Nucleus accumbens (tissue), 56 donors: ENCODE measurements around the gene SSBP4.

ENCODE experiments used
- DNase-seq, 56 donors: peaks; one replicate each; lab custom pipeline; 2025; lab: John Stamatoyannopoulos, UW

The SSBP4 gene

DNA sequence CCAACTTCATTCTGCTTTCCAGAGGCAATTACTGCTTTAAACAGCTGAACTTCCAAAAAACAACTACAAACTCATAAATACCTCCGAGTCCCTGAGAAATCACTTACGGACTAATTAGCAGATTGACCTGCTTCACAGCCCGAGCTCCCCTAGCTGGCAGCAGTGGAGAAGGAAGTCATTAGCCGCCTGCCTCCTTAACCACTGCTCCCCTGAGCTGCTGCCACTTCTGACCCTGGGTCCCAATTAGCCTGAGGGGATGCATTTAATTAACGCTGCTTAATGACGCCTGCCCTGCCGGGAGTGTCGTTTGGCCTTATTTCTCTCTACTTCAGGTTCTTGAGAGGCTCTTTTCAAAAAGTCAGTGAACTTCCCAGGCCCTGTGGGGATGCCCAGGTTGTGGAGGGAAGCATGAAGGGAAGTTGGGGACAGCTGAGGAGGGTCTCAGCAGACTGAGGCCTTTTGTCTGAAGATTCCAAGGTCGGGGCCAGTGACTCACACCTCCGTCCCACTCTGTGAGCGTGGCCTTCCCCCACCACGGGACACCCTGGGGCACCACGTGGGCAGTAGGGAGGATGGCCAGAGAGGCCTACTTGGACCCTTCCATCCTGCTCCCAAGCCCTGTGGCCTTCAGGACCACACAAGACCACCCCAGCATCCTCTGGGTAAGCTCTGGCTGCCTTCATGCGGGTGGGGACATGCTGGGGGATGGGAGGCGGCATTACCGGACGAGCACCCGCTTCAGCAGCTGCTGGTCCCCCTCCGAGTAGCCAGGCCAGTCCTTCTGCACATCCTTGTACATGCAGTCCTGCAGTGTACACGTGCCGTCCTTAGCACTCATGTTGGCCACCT, 38.5 kb downstream of the SSBP4 start:
- no peak for DNase-seq

DNA sequence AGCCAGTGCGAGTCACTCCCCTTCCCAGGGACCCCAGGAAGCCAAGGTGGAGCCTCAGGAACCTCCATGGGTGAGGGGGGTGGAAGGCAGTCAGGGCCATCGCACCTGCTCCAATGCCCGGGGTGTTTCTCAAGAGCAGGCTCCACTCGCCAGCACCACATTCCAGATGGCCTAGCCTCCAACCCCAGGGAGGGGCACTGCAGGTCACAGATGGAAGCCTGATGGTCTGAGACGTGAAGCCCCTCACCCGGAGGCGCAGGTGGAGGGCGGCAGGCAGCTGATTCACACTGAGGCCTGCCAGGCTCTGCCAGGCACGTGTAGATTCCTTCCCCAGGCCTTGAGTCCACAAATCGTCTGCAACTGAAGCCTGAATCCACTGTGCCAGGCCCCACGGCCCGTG, 41.7 kb downstream of the SSBP4 start:
- no peak for DNase-seq

DNA sequence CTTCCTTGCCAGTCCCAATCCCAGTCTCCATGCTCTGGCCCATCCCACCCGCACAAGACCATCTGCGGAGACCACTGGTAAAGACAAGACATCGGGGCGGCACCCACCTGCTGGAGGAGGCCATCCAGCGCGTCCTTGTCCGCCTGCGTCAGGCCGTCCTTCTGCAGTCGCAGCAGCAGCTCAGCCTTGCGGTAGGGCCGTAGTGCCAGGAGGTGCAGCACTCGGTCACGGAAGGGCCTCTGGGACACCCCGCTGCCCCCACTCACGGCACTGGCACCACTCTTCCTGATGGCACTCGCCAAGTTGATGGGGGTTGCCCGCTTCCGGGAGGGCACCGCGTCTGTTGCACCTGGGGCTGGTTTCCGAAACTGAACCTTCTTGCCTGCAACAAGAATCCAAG, 42.3 kb downstream of the SSBP4 start:
- no peak for DNase-seq

DNA sequence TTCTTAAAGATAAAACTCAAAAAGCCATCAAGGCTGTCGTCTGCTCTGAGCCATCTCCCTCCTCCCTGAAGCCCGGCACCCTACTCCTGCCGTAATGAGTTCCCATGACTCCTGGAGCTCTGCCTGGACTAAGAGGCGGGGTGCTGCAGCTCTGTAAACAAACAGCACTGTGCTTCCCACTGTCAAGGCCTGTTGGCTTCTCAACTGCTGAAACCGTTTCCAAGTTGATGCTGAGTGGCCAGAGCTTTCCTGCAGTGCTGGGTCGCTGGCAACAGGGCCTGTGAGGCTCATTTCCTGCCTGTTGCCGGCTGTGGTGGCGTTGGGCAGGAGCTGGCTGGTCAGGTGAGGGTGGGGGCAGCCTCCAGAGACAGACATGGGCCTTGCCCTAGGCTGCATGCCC, 45.4 kb downstream of the SSBP4 start:
- DNase-seq, result peak in 54 of 56 donors; percentile 11 to 93 (median 76)

DNA sequence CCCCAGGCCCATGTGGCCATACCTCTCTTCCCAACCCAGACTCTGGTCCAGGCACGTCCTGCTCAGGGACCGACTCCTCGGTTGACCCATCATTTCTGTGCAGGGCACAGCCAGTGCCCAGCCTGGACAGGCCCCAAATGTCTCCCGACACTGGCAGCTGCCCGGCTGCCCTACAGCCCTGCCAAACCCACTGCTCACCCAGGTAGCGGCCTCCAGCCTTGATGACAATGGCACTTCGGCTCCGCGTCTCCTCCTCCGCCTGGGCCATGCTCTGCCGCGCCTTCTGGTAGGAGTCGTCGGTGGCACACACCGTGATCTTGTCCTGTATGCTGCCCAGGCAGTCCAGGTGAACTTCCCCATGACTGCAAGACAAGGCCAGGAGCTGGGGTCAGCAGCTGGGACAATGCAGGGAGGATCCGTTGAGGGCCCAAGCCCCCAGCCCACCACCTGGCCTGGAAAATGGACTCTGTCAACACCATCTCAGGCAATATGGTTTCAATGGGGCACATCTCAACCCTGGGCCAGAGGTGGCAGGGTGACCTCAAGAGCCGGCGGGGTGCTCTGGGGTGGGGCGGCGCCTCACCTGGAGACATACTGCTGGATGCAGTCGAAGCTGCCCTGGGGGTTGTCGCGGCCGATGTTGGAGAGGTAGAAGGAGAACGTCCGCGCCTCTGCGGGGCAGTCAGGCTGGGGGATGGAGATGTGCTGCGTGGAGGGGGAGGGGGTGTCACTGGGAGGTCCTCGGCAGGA, 46.2 kb downstream of the SSBP4 start:
- DNase-seq, result no peak

DNA sequence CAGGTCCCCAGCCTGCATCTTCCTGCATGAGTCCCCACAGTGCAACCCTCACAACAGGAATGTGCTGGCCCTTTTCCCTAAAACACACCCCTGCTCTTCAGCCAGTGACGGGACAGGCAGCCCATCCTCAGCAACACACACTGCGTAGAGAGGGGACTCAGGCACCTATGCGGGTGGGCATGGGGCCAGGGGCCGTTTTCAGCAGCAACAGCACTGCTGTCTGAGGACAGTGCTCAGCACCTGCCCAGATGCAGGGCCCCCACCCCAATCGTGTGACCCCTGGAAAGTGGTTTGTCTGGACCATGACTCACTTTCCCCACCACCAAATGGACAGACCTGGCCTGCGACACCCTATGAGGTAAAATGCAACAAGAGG, 46.8 kb downstream of the SSBP4 start:
- DNase-seq, result no peak

DNA sequence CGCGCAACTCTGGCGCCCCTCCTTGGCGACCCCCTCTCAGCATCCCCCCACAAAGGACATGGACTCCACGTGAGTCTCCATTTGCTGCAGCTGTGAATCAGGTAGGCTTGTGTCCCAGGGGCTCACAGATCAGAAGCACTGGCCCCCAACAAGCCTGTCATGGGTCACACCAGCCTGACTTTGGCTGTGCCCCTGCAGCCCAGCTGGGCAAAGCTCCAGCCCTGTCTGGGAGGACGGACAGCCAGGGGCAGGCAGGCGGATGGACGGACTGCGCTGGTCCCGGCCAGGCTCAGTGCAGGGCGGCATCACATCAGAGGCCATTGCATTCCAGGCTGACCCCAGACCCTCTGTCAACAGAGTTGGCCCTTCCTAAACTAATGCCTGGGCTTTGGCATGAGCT, 47.2 kb downstream of the SSBP4 start:
- DNase-seq, result no peak

DNA sequence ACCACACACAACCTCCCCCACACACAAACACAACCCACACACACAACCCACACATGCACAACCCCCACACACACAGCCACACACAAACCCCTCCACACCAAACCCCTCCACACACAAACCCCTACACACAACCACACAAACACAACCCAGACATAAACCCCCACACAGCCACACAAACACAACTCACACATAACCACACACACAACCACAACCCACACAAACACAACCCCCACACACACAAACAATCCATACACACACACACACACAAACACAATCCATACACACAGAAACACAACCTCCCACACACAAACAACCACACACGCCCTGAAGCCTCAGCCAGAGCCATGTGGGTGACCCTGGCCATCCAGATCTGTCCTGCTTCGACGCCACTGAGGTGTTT, 48.8 kb downstream of the SSBP4 start:
- DNase-seq, result no peak

DNA sequence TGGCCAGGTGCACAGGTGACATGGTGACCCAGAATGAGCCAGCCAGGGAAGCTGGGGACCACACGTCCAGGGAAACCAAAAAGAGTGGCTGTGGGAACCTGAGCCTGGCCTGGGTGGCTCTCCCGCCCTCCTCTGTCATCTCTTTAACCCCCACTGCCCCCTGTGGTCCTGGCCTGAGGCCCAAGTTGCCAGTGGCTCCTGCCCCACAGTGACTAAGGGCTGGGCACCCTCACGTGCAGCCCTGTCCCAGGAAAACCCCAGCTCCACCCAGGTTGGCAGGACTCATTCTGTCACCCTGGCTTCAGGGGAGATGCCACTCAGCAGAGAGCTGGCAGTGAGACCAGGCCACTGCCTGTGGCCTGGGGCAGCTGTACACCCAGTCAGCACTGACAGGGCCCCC, 49.3 kb downstream of the SSBP4 start:
- no peak for DNase-seq

DNA sequence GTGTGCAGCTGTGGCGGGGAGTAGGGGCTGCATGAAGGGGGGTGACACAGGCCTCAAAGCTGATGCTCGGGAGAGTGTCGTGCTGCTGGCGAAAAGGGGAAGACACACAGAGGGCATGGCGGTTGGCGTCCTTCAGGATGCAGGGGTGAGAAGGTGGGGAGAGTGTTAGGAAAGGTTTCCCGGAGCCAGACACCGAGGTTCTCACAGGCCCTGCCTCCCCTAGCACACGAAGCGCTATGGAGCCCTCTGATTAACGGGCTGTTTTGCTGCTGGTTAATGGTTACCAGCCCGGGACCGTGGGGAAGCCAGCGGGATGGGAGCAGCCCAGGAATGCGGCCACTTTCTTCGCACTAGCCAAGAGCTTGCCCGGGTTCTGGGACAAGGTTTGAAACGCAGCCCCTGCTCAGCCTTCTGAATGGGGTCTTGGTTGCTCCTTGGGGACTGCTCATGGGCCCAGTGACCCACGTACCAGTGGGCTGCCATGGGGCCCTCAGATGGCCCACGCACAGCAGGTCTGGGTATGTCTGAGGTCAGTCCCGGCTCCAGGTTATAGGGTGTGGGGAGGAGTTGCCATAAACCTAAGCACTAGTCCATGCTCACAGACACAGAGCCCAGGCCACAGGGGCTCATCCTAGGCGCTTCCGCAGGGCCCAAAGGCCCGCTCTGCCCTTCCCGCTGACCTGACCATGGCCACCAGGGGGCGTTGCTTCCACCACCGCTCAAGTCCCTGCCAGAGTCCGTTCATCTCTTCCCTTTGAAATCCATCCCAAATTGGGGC, 50.1 kb downstream of the SSBP4 start:
- peak in 23 of 56 donors; percentile 4 to 59 (median 25) for DNase-seq

DNA sequence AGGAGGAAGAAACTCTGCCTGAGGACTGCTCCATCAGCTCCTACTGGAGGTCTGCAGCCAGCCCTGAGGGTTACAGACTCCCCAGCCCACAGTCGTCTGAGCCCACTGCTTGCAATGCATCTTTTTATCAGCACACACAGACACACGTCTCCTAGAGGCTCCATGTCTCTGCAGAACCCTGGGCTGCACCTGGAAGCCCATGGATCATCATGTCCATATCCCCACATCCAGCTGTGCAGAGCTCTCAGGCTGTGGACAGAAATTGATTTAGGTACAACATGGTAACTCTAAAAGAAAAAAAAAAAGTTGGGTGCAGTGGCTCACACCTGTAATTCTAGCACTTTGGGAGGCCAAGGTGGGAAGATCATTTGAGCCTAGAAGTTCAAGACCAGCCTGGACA, 51.6 kb downstream of the SSBP4 start:
- DNase-seq, result no peak

DNA sequence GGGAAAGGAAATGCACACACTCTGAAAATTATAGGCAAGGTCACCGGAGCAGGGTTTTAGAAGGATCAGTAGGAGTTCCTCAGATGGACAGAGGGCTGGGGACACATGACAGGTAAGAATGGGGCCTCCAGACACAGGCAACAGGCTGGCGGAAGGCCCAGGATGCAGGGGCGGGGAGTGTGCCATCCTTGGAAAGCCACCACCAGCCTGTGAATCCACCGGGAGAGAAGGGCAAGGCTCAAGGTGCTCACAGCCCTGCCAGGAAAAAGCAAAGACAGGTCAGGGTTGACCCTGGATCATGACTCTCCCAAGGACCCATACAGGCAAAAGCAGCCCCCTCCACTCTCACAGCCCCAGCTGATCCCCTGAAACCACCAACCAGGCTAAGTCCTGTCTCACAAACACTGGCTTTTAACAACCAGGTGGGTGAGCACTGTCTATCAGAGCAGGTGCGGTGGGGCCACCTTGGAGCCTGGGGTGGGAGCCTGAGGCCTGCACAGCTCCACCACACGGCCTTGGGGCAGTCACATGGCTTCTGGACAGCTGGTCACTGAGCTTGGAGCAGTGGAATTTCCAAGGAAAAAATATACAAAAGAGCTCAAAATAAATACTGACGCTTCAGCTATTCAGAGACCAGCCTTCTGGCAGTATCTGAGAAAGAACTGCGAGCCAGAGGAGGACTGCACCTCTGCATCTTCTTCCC, 54.0 kb downstream of the SSBP4 start:
- DNase-seq, result no peak

DNA sequence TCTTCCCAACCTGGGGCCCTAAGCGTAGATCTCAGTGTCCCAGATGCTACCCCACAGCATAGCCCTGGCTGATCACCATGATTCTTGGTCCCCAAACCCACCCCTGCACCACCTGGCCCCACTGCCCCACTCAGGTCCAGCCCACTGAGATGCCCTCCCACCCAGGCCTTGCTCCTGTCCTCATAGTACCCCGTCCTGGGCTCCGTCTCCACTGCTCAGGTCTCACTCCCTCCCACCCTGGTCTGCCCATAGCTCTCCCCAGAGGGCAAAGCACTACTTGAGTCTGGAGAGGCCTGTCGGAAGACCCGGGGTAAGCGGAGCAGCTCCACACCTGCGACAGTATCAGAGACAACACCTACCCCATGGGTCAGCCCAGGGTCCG, 54.5 kb downstream of the SSBP4 start:
- no peak for DNase-seq

DNA sequence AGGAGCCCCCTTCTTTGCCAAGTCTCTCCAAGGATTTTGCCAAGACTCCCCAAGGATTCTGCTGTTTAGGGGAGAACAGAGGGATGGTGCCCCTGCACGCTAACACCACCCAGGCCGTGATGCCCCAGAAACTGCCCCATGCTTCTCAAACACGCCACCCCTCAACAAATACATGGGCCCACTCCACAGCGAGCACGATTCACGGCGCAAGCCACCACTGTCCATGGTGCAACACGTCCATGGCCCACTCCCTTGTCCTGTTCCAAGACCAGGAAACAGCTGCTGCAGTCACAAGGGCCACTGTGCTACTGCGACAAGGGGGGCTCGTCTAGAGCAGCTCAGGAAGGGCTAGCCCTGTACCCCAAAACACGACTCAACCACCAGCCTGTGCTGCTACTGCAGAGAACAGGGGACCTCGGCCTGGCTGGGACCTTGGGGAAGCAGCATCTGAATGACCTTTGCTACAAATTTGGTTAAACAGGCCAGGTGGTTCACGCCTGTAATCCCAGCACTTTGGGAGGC, 55.2 kb downstream of the SSBP4 start:
- no peak for DNase-seq

DNA sequence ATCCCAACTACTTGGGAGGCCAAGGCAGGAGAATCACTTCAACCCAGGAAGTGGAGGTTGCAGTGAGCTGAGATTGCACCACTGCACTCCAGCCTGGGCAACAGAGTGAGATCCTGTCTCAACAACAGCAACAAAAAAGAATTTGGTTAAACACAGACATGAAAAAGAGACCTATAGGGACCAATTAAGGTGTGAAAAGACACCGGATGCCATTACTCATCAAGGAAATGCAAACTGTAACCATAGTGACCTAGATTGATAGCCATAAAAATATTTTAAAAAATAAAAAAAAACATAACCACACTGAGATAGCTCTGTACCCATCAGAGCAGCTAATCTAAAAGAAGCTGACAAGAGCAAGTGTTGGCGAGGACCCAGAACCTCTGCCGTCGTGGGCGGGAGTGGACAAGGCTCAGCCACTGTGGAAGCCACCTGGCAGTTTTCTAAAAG, 55.8 kb downstream of the SSBP4 start:
- DNase-seq, result no peak

DNA sequence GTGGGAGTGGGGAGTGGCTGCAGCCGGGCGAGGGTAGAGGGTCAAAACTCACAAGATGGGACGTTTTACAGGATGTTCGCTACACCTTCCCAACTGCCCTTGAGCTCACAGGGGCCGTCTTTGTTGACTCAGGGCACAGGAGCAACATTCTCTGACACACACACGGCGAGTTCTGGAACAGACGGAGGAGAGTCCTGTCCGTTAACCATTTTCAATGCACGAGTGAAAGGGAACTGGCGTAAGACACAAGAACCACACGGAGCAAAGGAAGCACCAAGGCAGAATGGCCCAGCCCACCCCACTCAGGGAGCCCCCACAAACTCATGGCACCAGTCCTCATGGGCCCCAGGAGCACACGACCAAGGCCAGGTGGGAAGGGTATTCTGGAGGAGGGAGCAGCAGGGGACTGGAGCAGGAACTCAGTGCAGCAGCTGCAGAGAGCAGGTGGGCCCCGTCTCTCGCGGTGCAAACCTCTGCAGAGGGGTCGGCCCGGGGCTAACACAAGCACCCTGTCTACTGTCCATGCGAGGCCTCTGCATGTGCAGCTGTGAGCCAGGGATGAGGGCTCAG, 56.6 kb downstream of the SSBP4 start:
- no peak for DNase-seq

DNA sequence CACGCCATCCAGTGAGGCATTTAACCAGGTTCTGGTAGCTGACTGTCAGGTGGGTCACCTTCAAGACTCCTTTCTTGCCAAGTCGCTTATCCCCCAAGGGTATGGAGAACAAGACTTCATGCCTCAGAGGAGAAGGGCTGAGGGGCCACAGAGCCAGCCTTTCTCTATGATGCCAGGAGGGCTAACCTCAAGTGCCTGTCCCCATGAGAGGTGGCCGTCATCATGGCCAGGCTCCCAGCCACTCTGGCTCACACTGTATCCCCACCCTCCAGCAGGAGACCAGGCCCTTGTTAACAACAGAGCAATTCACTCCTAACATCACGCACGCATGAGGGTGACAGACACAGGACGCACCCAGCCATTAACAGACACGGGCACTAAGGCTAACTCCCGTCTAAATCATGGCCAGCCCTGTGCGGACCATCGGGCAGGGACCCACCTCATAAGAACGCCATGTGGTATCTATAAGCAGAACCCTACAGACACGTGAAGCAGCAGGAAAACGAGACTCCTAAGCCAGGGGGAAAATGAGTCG, 57.4 kb downstream of the SSBP4 start:
- no peak for DNase-seq

DNA sequence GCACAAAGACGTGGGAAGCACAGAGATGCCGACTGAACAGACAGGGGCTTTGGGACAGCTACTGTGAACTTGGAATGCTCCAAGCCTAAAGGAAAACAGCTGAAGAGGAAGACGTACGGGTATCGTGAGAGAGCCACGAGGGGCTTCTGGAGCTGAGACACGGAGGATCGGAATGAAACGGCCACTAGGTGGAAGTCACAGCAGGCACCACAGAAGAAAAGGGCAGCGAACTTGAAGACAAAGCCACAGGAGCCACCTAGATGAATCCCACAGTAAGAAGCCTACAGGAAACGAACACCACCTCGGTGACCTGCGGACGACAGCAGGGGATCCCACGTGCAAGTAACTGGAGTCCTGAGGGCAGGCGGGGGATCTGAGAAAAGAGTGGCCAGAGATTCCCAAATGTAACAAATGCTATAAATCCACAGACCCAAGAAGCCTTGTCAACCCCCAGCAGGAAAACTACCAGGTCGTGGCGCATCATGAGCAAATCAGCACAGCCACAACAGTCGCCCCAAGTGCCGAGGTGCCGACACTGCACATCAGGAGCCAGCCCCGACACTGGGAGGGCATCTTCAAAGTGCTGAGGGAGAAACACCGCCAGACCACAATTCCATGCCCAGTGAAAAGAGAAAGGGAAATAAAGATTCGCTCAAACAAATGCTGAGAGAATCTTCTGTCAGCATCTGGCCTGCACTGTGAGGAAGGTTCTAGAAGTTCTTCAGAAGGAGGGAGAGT, 58.0 kb downstream of the SSBP4 start:
- DNase-seq, result no peak

DNA sequence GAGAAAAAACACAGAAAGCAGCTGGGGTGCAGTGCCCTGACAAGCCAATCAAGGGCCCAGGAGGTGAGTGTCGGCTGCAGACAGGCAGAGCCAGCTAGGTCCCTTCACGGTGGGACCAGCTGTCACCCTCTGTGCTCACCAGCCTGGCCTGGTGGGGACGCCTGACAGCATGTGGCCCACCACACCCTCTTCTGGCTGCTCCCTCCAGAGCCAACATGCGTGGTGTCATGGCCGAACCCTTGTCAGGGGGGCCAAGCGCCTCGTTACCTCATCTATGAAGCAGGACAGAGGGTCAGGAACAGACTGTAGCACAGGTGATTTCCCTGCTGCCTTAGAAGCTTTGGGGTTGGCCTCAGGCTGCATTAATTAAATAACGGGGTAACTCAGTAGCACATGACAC, 58.8 kb downstream of the SSBP4 start:
- DNase-seq, result no peak
